ENCODE data around the gene PCP2. TPM values are rescaled to one million over a fixed set of nuclear protein-coding genes. Genes with fewer than 3 reads are reported as not detected.

PCP2 gene
- total and polyA plus RNA-seq, 2 of the 13 experiments (the other 11 are each of a cell fraction or from before 2014, with no cell fraction given): 0.62 TPM; not detected in 1

DNA sequence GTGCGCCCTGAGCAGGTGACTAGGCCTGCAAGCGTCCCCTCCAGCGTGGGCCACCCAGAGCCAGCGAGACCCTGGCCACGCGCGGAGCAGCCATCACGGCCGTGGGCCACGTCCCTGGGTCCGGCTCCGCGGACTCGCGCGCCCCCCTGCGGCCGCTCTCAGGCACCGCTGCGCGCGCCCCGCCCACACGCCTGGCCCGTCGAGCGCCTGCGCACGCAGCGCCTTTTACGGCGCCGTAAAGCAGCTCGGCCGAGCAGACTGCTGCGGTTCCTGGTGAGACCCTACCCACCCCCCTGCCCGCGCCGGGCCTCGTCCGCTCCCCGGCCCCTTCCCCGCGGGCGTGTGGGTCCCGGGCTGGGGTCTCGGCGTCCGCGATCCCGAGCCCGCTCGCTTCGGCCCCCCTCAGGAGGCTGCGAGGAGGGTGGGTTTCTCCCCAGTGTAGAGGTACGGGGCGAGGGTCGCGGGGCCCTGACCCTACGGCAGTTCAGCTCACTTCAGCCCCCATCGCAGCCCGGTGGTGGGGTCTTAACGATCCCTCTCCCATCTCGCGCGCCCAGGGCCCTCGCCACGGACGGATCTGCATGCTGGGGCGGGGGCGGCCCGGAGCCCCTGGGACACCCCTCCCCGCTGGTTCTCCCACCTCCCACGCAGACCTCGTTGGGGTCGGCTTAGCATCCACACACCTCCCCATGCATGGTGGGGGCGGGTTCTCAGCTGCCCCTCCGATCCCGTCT is 47.3 kb upstream of the PCP2 start, which contains the start of gene TRAPPC5 (continued):
- TF ChIP-seq, protein P1, sequence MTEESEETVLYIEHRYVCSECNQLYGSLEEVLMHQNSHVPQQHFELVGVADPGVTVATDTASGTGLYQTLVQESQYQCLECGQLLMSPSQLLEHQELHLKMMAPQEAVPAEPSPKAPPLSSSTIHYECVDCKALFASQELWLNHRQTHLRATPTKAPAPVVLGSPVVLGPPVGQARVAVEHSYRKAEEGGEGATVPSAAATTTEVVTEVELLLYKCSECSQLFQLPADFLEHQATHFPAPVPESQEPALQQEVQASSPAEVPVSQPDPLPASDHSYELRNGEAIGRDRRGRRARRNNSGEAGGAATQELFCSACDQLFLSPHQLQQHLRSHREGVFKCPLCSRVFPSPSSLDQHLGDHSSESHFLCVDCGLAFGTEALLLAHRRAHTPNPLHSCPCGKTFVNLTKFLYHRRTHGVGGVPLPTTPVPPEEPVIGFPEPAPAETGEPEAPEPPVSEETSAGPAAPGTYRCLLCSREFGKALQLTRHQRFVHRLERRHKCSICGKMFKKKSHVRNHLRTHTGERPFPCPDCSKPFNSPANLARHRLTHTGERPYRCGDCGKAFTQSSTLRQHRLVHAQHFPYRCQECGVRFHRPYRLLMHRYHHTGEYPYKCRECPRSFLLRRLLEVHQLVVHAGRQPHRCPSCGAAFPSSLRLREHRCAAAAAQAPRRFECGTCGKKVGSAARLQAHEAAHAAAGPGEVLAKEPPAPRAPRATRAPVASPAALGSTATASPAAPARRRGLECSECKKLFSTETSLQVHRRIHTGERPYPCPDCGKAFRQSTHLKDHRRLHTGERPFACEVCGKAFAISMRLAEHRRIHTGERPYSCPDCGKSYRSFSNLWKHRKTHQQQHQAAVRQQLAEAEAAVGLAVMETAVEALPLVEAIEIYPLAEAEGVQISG (CRISPR knock-in tag; IDR thresholded peaks at IDR 0.05): peak; percentile 72
- TF ChIP-seq ZNF30 (CRISPR knock-in tag; IDR thresholded peaks at IDR 0.05) (no peak), SNAPC2 (CRISPR knock-in tag; IDR thresholded peaks at IDR 0.05) (no peak), ZNF776 (CRISPR knock-in tag; IDR thresholded peaks at IDR 0.05) (peak; percentile 44; the same call in 1 of the 2 replicates), HNF4A (CRISPR knock-in tag; IDR thresholded peaks at IDR 0.05) (no peak), ZBTB38 (CRISPR knock-in tag; IDR thresholded peaks at IDR 0.05) (peak; percentile 83), ARNT2 (CRISPR knock-in tag; IDR thresholded peaks at IDR 0.05; ENCODE audit: low read depth) (peak; percentile 66; the same call in 1 of the 2 replicates), ELF1 (CRISPR knock-in tag; IDR thresholded peaks at IDR 0.05) (peak; percentile 39; the same call in 1 of the 2 replicates), SP5 (CRISPR knock-in tag; IDR thresholded peaks at IDR 0.05; ENCODE audit: borderline replicate concordance, low read depth) (peak; percentile 64), SP4 (CRISPR knock-in tag; IDR thresholded peaks at IDR 0.05) (peak; percentile 85; the same call in 1 of the 2 replicates), ZFP82 (CRISPR knock-in tag; IDR thresholded peaks at IDR 0.05; ENCODE audit: borderline replicate concordance) (peak; percentile 41; the same call in 1 of the 2 replicates), ZNF749 (CRISPR knock-in tag; IDR thresholded peaks at IDR 0.05; ENCODE audit: borderline replicate concordance) (0 out of 2 replicates have a peak, but pooled peaks have one; percentile 35), TAF15 (IDR thresholded peaks at IDR 0.05; ENCODE audit: low read depth, low read length, poor library complexity, severe bottlenecking) (no peak), ZNF792 (CRISPR knock-in tag; IDR thresholded peaks at IDR 0.05) (no peak)
- TF ChIP-seq, protein P2, sequence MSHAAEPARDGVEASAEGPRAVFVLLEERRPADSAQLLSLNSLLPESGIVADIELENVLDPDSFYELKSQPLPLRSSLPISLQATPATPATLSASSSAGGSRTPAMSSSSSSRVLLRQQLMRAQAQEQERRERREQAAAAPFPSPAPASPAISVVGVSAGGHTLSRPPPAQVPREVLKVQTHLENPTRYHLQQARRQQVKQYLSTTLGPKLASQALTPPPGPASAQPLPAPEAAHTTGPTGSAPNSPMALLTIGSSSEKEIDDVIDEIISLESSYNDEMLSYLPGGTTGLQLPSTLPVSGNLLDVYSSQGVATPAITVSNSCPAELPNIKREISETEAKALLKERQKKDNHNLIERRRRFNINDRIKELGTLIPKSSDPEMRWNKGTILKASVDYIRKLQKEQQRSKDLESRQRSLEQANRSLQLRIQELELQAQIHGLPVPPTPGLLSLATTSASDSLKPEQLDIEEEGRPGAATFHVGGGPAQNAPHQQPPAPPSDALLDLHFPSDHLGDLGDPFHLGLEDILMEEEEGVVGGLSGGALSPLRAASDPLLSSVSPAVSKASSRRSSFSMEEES (CRISPR knock-in tag; IDR thresholded peaks at IDR 0.05): no peak
- TF ChIP-seq, protein P3, sequence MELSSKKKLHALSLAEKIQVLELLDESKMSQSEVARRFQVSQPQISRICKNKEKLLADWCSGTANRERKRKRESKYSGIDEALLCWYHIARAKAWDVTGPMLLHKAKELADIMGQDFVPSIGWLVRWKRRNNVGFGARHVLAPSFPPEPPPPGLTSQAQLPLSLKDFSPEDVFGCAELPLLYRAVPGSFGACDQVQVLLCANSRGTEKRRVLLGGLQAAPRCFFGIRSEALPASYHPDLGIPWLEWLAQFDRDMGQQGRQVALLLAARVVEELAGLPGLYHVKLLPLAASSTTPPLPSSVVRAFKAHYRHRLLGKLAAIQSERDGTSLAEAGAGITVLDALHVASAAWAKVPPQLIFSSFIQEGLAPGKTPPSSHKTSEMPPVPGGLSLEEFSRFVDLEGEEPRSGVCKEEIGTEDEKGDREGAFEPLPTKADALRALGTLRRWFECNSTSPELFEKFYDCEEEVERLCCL (CRISPR knock-in tag; IDR thresholded peaks at IDR 0.05; ENCODE audit: borderline replicate concordance): no peak
- TF ChIP-seq, protein P4, sequence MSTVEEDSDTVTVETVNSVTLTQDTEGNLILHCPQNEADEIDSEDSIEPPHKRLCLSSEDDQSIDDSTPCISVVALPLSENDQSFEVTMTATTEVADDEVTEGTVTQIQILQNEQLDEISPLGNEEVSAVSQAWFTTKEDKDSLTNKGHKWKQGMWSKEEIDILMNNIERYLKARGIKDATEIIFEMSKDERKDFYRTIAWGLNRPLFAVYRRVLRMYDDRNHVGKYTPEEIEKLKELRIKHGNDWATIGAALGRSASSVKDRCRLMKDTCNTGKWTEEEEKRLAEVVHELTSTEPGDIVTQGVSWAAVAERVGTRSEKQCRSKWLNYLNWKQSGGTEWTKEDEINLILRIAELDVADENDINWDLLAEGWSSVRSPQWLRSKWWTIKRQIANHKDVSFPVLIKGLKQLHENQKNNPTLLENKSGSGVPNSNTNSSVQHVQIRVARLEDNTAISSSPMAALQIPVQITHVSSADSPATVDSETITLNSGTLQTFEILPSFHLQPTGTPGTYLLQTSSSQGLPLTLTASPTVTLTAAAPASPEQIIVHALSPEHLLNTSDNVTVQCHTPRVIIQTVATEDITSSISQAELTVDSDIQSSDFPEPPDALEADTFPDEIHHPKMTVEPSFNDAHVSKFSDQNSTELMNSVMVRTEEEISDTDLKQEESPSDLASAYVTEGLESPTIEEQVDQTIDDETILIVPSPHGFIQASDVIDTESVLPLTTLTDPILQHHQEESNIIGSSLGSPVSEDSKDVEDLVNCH (CRISPR knock-in tag; IDR thresholded peaks at IDR 0.05): no peak
